VCaP (cell line): ENCODE measurements around the gene SPSB1.

ENCODE experiments used
- H3K27ac ChIP-seq: fragments of 450-650 bp; 2 replicates; pipeline ENCODE4 v1.5.1; 2017
- TF ChIP-seq, protein P1 (sequence below): fragments of 450-650 bp; conservative IDR thresholded peaks from 2 replicates; pipeline ENCODE4 v1.5.1; 2017; ENCODE audit warnings: mild to moderate bottlenecking, moderate library complexity

Gene SPSB1

DNA sequence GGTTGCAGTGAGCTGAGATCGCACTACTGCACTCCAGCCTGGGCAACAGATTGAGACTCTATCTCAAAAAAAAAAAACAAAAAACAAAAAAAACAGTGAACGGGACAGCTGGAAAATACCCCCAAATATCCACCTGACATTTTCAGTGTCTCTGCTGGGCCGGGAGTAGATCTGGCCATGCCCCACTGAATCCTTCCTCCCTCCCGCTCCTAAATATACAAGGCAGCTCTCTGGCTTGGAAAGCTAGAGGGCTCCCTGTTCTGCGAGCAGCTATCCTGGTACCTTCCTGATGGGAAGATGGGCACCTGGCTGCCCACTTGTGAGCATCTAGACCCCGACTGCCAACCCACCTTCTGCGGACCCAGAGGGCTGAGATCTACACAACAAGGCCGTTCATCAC lies 21.4 kb downstream of the SPSB1 start:
- no peak overlapping the region for H3K27ac ChIP-seq
- TF ChIP-seq, protein P1, sequence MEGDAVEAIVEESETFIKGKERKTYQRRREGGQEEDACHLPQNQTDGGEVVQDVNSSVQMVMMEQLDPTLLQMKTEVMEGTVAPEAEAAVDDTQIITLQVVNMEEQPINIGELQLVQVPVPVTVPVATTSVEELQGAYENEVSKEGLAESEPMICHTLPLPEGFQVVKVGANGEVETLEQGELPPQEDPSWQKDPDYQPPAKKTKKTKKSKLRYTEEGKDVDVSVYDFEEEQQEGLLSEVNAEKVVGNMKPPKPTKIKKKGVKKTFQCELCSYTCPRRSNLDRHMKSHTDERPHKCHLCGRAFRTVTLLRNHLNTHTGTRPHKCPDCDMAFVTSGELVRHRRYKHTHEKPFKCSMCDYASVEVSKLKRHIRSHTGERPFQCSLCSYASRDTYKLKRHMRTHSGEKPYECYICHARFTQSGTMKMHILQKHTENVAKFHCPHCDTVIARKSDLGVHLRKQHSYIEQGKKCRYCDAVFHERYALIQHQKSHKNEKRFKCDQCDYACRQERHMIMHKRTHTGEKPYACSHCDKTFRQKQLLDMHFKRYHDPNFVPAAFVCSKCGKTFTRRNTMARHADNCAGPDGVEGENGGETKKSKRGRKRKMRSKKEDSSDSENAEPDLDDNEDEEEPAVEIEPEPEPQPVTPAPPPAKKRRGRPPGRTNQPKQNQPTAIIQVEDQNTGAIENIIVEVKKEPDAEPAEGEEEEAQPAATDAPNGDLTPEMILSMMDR: no peak

DNA sequence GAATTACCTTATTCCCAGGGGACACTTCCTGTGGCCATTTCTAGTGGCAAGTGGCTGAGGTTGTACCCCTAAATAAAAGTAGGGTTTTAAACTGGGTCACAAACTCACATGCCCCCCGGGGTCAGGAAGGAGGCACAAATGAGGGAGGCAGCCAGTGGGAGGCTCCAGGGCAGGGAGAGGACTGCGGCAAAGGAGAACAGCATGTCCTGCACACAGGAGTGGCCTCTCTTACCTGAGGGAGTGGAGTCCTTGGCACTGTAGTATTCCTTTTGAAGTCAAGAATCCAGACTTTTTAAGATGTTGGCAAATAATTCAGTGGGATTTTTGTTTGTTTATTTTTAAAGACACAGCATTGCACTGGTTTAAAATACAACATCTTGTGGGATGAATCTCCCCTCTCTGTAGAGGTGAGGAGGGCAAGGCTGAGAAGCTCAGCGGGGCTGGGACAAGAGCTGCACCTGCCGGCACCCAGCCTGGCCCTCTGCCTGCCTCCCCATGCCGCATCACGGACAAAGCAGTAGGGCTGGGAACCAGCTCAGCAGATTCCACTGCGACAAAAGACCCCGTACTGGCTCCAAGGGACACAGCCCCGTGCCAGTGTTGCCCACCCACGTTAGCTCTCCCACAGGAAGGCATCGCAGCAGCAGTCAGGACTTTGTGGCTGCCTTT lies 22.2 kb downstream of the SPSB1 start:
- H3K27ac ChIP-seq: no peak overlapping the region
- TF ChIP-seq, protein P1: no peak

GRCh38 chr1:9315411-9316079 lies 22.9 kb downstream of the SPSB1 start:
- TF ChIP-seq, protein P1: no peak

GRCh38 chr1:9316080-9316444 lies 23.4 kb downstream of the SPSB1 start:
- no peak overlapping the region for H3K27ac ChIP-seq
- TF ChIP-seq, protein P1: no peak

More at GRCh38 chr1:9315411-9316079, 22.9 kb downstream of the SPSB1 start:
- H3K27ac ChIP-seq: no peak overlapping the region

DNA sequence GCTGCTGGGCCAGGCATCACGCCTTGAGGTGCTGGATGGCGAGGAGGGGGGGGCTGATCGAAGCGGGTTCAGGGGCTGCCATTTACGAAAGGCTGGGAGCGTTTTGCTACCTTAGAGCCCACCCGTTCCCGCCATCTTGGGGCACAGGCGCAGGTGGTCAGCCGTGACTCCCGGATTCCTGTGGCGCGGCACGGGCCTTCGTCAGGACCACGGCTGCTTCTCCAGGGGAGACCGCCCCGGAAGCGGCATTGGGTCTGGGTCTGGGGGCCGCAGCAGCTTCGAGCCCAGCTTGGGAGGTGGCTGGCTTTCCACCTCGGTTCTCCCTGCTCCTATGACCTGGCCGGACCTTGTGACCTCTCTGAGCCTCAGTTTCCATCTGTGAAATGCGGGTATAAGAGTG lies 23.8 kb downstream of the SPSB1 start:
- TF ChIP-seq, protein P1: no peak

DNA sequence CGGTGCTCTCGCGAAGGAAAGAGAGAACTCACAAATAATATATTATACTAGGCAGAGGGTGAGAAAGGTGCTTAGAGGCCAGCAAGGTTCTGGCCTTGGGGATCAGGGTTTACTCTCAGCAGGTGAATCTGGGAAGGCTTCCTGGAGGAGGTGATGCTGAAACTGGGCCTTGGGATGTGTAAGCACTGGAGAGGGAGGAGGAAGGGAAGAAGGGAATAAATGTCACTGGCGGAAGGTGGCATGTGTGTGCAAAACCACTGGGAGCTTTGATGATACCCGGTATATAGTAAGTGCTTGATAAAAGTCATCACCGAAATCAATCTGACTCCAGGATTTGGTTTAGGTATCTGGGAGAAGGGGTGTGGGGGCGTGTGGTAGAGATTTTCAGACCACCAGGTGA lies 24.4 kb downstream of the SPSB1 start:
- TF ChIP-seq, protein P1: no peak
- no peak overlapping the region for H3K27ac ChIP-seq

More for the DNA sequence above, 23.8 kb downstream of the SPSB1 start:
- no peak overlapping the region for H3K27ac ChIP-seq

- H3K27ac ChIP-seq: no peak overlapping the region
- TF ChIP-seq, protein P1: no peak
Observed at GRCh38 chr1:9317591-9318417, 25.1 kb downstream of the SPSB1 start.
